Omental fat pad (tissue), 4 donors: ENCODE data around the gene SEMA3A. TPM values are rescaled to one million over a fixed set of nuclear protein-coding genes. Genes with fewer than 3 reads are reported as not detected.

Experiments used
- ATAC-seq: fragments of 150-250 bp; one replicate; pipeline ENCODE4 v1.9.1; 2016; ENCODE audit warnings: mild to moderate bottlenecking, moderate library complexity; ENCODE audit not compliant: low FRiP score
- DNase-seq: peaks from one replicate; pipeline ENCODE4 v3.0.0-alpha.2; 2019; ENCODE audit warnings: low spot score
- total RNA-seq, 4 donors: library from RNA; depleted of rRNA; stranded (reverse); fragments of >200 nt; gene quantifications; one replicate each; pipeline ENCODE4 v1.1.0, GENCODE V29; 2016
- TF ChIP-seq, protein P1 (sequence below), 3 donors: fragments of 450-650 bp; IDR thresholded peaks; one replicate each; pipeline ENCODE4 v1.5.1; 2016 to 2017; ENCODE audit warnings: antibody characterized with exemption in 3 of 3, mild to moderate bottlenecking in 3 of 3, moderate library complexity in 2 of 3

Gene SEMA3A
- total RNA-seq, 4 donors from 2014 or later, result 4.3 to 11.4 (median 7.4) TPM

DNA sequence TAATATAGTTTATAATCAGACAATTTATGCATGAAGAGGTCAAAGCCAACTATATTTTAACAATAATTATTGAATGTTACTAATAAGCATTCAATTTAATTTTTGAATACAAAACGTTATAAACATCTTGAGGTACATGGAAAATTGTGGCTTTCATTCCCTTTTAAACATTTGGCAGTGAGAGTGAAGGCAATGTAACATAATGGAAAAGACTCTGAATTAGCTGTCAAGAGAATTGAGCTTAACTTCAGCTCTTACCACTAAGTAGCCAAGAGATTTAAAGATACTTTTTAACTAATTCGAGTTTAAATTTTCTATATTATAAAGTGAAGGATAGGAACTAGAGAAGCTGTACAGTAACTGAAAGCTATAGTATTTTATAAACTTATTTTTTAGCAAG lies 98.6 kb downstream of the SEMA3A start:
- TF ChIP-seq, protein P1, sequence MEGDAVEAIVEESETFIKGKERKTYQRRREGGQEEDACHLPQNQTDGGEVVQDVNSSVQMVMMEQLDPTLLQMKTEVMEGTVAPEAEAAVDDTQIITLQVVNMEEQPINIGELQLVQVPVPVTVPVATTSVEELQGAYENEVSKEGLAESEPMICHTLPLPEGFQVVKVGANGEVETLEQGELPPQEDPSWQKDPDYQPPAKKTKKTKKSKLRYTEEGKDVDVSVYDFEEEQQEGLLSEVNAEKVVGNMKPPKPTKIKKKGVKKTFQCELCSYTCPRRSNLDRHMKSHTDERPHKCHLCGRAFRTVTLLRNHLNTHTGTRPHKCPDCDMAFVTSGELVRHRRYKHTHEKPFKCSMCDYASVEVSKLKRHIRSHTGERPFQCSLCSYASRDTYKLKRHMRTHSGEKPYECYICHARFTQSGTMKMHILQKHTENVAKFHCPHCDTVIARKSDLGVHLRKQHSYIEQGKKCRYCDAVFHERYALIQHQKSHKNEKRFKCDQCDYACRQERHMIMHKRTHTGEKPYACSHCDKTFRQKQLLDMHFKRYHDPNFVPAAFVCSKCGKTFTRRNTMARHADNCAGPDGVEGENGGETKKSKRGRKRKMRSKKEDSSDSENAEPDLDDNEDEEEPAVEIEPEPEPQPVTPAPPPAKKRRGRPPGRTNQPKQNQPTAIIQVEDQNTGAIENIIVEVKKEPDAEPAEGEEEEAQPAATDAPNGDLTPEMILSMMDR (IDR thresholded peaks at IDR 0.05), result no peak
- DNase-seq, result no peak
- ATAC-seq, result no peak

DNA sequence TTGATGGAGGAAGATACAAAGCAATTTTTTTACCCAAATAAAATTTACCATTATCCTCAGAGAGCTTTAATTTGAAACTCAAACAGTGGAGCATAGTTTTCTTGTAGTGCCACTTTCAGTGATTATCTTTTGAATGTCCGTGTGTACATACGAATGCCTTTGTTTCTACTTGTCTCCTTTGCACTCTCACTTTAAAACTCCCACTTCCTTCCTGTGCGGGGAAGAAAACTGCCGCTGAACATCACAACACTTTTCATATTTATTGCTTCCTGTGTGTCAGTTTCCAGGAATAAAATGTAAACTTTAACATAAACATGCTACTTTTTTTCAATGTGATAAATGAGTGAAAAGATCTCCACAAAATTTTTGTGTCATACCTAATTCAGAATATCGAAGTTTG lies 102.4 kb downstream of the SEMA3A start:
- ATAC-seq (no peak), DNase-seq (no peak)
- TF ChIP-seq, protein P1 (IDR thresholded peaks at IDR 0.05), result no peak

DNA sequence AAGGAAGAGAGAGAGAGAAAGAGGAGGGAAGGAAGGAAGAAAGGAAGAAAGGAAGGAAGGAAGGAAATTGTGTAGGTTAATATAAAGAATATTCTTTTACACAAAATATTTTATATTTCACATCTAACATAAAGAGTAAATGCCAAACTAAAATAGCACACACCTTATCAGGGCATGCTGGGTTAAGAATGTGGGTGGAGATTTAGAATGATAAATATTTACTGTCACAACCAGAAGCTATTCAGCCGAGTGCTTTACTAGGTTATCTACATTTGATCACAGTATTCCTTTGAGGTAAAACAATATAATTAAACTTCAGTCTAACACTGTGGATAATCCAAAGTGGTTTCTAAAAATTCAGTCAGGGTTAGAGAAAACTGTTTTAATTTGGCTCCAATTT lies 103.3 kb downstream of the SEMA3A start:
- DNase-seq, result no peak
- no peak for ATAC-seq
- TF ChIP-seq, protein P1 (IDR thresholded peaks at IDR 0.05), result no peak

DNA sequence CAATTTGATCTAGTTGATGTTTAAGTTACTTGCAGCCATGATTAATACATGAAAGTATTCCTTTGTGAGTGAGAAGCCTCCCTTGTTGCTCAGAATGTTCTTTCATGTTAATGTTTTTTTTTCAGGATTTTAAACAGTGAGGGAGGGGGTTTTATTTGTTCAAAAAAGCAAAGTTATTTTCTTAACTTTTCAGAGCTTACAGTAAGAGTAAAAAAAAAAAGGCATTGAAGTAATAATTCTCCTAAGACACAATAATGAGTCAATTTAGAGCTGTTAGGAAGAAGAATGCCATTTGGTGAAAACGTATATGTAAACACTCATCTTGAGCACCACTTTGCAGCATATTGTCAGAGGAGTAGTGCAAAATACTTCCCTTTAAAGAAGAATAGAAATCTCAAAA lies 105.8 kb downstream of the SEMA3A start:
- DNase-seq, result no peak
- no peak for ATAC-seq
- TF ChIP-seq, protein P1 (IDR thresholded peaks at IDR 0.05), result no peak

DNA sequence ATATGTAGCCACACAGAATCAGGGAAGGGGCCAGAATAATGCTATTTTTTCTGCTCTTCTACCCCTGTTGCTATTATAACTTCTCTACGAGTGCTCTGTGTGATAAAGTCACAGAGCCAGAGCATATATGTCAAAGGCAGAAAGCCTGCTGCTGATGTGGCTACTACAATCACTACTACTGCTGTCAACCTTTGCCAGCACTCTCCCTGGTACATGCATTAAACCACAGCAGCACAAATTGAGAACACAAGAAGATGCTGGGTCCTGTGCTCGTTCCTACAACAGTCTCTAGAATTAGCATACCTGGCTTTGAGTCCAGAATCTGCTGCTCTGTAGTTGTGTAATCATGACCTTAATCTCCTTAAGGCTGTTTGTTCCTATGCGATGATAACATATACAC lies 108.6 kb downstream of the SEMA3A start:
- DNase-seq (no peak), ATAC-seq (no peak)
- TF ChIP-seq, protein P1 (IDR thresholded peaks at IDR 0.05), result no peak

DNA sequence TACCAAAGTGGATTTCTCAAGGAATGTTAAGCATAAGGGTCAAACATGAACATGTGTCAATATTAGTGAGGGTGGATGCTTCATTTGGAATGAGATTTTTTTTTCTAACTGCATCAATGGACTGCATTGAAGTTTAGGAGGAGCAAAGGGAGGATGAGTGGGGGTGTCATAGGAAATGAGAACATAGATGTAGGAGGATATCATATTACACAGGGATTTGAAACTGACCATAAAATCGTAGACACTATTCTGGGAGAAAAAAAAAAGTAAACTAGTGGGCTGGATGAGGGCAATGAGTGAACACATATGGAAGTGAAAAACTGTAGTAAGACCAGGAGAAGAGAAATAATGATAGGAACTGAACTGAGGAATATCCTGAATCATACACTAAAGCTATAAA lies 109.4 kb downstream of the SEMA3A start:
- TF ChIP-seq, protein P1 (IDR thresholded peaks at IDR 0.05), result no peak
- ATAC-seq (no peak), DNase-seq (no peak)

DNA sequence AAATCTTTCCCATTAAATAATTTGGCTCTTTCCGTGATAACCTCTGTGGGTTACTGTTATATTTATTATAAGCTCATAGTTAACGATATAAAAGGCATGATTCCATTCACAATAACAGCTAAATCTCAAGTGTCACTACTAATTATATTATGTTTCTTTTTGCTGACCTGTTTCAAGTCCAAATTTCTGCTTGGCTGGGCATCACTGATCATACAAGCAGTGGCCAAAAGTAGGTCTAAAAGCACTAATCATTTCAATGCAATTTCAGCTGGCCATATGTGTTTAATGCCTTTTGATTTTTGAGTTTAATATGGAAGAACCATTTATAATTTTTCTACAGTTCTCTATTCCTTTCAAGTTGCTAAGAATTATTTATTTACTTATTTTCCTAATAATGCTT lies 110.7 kb downstream of the SEMA3A start:
- TF ChIP-seq, protein P1 (IDR thresholded peaks at IDR 0.05), result no peak
- ATAC-seq (no peak), DNase-seq (no peak)
